Measurements from ENCODE around the gene CIBAR2. TPM values are rescaled to one million over a fixed set of nuclear protein-coding genes. Genes with fewer than 3 reads are reported as not detected.

Gene CIBAR2
- total and polyA plus RNA-seq, 2 experiments from 2014 or later: 0.13 TPM; not detected in 1

GRCh38 chr16:85096921-85097320, 15.4 kb downstream of the CIBAR2 start:
- Histone ChIP-seq H3K4me2 (no peak overlapping the region), H3K36me3 (replicated peaks; ENCODE audit: insufficient read depth, low read depth) (no peaks in the 10 kb centered on the region), H3K4me1 (ENCODE audit: insufficient read depth) (no peaks in the 10 kb centered on the region), H2AFZ (no peak overlapping the region), H3K9me2 (replicated peaks; ENCODE audit: insufficient read depth) (no peaks in the 10 kb centered on the region), H3K4me3 (no peak overlapping the region), H3K9me3 (ENCODE audit: low read depth) (no peaks in the 10 kb centered on the region), H3K79me2 (no peaks in the 10 kb centered on the region), H4K20me1 (ENCODE audit: insufficient read depth, poor library complexity, severe bottlenecking) (no peaks in the 10 kb centered on the region), H3K27ac (no peak overlapping the region), H3K27me3 (no peaks in the 10 kb centered on the region)
- TF ChIP-seq EZH2phosphoT487 (IDR thresholded peaks at IDR 0.05; ENCODE audit: low read depth, severe bottlenecking, unreplicated experiment) (no peak), EZH2 (IDR thresholded peaks at IDR 0.05; ENCODE audit: borderline replicate concordance) (no peak), CTCF (IDR thresholded peaks at IDR 0.05; ENCODE audit: poor library complexity) (no peak)
- no peak for DNase-seq (ENCODE audit: low spot score)
- WGBS (ENCODE audit: low lambda C conversion rate, missing lambda C conversion rate): 88% methylated on average over 9 of the region's 9 CpGs

GRCh38 chr16:85094812-85095211, 17.5 kb downstream of the CIBAR2 start:
- H3K4me3 ChIP-seq: no peak overlapping the region
- no peaks in the 10 kb centered on the region for H3K9me3 ChIP-seq (ENCODE audit: low read depth)
- H3K27ac ChIP-seq: no peak overlapping the region
- no peaks in the 10 kb centered on the region for H3K27me3 ChIP-seq
- no peak for DNase-seq (ENCODE audit: low spot score)
- no peak overlapping the region for H2AFZ ChIP-seq
- H3K4me2 ChIP-seq: no peak overlapping the region
- no peaks in the 10 kb centered on the region for H3K9me2 ChIP-seq (replicated peaks; ENCODE audit: insufficient read depth)
- WGBS (ENCODE audit: low lambda C conversion rate, missing lambda C conversion rate): 87% methylated on average over 12 of the region's 12 CpGs
- H3K36me3 ChIP-seq (replicated peaks; ENCODE audit: insufficient read depth, low read depth): no peaks in the 10 kb centered on the region
- peaks cover 14% of the 10 kb centered on the region for H3K4me1 ChIP-seq (ENCODE audit: insufficient read depth)
- TF ChIP-seq EZH2 (IDR thresholded peaks at IDR 0.05; ENCODE audit: borderline replicate concordance) (no peak), CTCF (IDR thresholded peaks at IDR 0.05; ENCODE audit: poor library complexity) (no peak), EZH2phosphoT487 (IDR thresholded peaks at IDR 0.05; ENCODE audit: low read depth, severe bottlenecking, unreplicated experiment) (no peak)
- no peaks in the 10 kb centered on the region for H4K20me1 ChIP-seq (ENCODE audit: insufficient read depth, poor library complexity, severe bottlenecking)
- no peaks in the 10 kb centered on the region for H3K79me2 ChIP-seq

GRCh38 chr16:85094176-85094805, 18.0 kb downstream of the CIBAR2 start:
- Histone ChIP-seq H3K79me2 (no peaks in the 10 kb centered on the region), H4K20me1 (ENCODE audit: insufficient read depth, poor library complexity, severe bottlenecking) (no peaks in the 10 kb centered on the region), H3K9me2 (replicated peaks; ENCODE audit: insufficient read depth) (no peaks in the 10 kb centered on the region), H3K36me3 (replicated peaks; ENCODE audit: insufficient read depth, low read depth) (no peaks in the 10 kb centered on the region), H3K4me2 (no peak overlapping the region), H3K27ac (no peak overlapping the region), H3K4me3 (no peak overlapping the region), H3K27me3 (no peaks in the 10 kb centered on the region), H3K9me3 (ENCODE audit: low read depth) (no peaks in the 10 kb centered on the region), H3K4me1 (ENCODE audit: insufficient read depth) (peaks cover 16% of the 10 kb centered on the region), H2AFZ (no peak overlapping the region)
- WGBS (ENCODE audit: low lambda C conversion rate, missing lambda C conversion rate): 89% methylated on average over 12 of the region's 12 CpGs
- no peak for DNase-seq (ENCODE audit: low spot score)
- TF ChIP-seq CTCF (IDR thresholded peaks at IDR 0.05; ENCODE audit: poor library complexity) (no peak), EZH2phosphoT487 (IDR thresholded peaks at IDR 0.05; ENCODE audit: low read depth, severe bottlenecking, unreplicated experiment) (no peak), EZH2 (IDR thresholded peaks at IDR 0.05; ENCODE audit: borderline replicate concordance) (no peak)

Data from hepatocyte (in vitro differentiated cells).